HG03575 (cell line): ENCODE data around the gene GPR25.
"Not testable (repeated sequence)": the region's sequence is repeated elsewhere in the genome, so short reads cannot be mapped to it uniquely, and the experiment has no call there.

ENCODE experiments used
- ATAC-seq: cut with Tn5 transposase; IDR thresholded peaks from one replicate; pipeline ENCODE4 v1.9.1; 2021; ENCODE audit not compliant: unreplicated experiment, insufficient number of reproducible peaks, low FRiP score; ENCODE audit errors: extremely low read depth

The GPR25 gene

GRCh38 chr1:200906491-200906890 lies 33.7 kb downstream of the GPR25 start:
- no peak for ATAC-seq

DNA sequence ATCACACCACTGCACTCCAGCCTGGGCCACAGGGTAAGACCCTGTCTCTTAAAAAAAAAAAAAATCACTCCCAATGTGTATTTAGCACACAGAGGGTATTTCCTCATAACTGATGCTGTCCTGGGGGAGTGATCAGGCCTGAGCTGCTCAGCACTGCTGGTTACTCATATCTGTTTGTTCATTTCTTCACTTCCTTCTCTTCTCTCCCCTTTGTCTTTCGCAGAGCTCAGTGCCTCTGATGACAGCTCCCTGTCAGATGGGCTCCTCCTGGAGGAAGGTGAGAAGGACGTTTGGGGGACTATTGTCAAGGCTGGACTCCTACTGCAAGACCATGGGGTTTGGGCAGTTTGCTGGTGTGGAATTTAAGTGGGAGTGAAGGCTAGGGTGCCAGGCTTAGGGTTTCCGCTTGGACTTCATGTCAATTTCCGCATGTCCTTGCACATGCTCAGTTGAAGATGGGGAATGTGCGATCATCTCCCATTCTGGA lies 34.9 kb downstream of the GPR25 start:
- peak; percentile 46 for ATAC-seq

DNA sequence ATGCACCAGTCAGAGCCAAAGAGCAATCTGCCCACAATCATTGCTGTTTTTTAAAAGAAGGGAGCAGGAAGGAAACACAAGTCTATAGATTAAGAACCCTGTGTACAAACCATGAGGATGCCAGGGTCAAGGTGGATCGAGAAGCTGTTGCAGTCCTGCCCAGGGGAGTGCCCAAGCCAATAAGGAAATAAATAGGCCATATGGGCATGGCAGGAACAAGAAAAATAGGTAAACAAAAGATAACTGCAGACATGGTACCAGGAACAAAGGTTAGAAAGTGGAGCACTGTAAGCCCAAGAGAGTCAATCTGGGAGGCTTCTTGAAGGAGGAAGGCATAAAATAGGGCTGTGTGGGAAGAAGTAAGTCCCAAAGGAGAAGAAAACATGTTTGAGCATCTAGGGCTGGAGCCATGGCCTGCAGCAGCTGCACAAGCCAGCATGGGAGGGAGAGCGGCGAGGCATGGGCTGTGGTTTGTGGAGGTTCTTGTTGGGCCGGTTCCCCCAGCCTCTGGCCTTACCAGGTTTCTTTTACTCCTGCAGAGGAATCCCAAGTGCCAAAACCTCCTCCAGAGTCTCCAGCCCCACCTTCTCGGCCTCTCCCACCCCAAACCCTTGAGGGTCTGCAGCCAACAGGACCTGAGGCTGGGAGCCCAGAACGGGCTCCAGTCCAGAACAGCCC lies 35.5 kb downstream of the GPR25 start:
- no peak for ATAC-seq

GRCh38 chr1:200909071-200909470 lies 36.3 kb downstream of the GPR25 start:
- no peak for ATAC-seq

- ATAC-seq, result no peak
Observed at GRCh38 chr1:200909757-200910239, 37.0 kb downstream of the GPR25 start.

DNA sequence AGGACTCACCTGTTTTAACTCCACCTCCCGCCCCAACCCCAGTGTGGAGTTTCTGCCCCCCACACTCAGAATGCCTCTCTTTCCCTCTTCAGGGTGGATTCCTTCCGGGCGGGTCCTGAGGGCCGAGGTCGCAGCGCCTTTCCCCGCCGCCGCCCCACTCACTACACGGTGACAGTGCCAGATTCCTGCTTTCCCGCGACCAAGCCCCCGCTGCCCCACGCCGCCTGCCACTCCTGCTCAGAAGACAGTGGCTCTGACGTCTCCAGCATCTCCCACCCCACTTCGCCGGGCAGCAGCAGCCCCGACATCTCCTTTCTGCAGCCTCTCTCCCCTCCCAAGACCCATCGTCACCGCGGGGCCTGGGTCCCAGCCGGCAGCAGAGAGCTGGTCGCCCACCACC lies 38.6 kb downstream of the GPR25 start:
- ATAC-seq, result no peak

GRCh38 chr1:200911936-200912335 lies 39.2 kb downstream of the GPR25 start:
- not testable (repeated sequence) for ATAC-seq

- ATAC-seq, result no peak
Observed at GRCh38 chr1:200912737-200913407, 40.1 kb downstream of the GPR25 start.

DNA sequence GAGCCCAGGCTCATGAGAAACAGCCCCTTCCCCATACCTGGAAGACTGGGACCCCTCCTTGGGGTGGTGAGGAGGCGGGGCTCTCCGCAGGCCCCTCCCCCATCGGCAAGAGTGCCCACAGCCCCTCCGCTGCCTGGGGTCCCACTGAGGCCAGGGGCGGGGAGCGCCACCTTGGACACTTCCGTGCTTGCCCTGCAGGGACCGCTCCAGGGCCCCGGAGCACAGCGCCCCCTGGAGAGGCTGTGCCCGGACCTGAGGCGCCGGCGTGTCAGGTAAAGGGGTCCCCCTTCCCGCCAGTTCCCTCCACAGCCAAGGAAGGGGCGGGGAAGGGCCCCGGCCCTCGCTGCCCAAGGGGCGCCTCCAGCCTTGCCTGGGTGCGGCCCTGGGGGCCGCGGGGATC lies 43.4 kb downstream of the GPR25 start:
- no peak for ATAC-seq

DNA sequence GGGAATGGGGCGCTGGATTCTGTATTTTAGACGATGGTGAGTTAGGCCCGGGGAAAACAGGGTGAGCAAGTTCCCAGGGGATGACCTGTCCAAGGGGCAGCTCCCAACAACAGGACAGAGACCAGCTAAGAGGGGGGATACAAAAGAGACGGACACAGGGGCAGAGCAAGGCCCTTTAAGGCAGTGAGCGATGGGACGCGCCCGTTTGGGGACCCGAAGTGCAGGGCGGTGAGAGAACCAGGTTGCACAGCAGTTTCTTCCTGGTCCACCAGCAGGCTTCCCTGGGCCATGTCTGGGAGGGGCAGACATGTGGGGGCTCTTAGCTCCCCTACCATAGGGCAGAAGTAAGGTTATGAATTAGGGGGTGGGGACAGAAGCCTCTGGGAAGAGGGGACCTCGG lies 43.9 kb downstream of the GPR25 start:
- ATAC-seq, result no peak

DNA sequence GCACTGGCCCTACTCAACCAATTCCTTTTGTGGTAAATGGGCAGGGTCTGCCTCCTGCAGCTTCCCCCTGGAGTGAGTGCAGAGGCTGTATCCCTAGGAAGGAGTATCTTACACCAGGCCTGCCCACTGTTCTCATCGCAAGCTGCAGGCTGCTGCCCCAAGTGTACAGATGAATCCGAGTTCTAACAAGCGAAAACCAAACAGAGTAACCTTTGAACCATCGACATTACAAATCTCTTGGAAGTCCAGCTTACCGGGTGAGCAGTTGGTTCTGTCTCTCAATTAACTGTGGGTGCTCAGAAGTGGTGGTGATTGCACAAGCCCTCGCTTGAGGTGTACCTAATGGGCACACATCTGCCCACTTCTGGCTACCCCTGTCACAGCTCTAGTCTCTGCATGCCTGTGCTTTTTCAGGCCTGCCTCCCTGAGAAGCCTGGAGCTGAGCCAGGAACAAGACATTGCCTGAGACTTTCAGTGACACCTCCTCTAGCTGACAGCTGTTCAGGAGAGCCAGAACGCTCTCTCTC lies 44.6 kb downstream of the GPR25 start:
- no peak for ATAC-seq

GRCh38 chr1:200918006-200918405 lies 45.2 kb downstream of the GPR25 start:
- ATAC-seq, result no peak

DNA sequence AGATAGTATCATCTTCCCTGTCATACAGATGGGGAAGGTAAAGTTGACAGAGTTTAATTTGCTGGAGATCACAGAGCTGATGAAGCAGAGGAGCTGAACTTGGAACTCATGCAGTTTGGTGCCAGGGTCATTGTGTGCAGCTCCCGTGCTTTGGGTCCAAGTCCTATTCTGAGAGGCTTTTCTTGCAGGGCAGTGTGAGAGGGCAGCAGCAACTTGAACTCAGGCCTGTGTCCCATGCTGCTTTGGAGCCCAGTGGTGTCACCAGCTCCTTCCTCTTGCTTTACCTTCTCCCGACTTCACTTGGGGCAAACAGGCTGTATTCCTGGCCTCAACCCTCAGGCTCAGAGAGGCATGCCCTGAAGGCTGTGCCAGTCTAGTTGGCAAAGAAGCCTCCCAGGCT lies 46.6 kb downstream of the GPR25 start:
- no peak for ATAC-seq

- ATAC-seq, result no peak
Observed at GRCh38 chr1:200921571-200922110, 48.9 kb downstream of the GPR25 start.

GRCh38 chr1:200922406-200922805 lies 49.6 kb downstream of the GPR25 start:
- no peak for ATAC-seq

DNA sequence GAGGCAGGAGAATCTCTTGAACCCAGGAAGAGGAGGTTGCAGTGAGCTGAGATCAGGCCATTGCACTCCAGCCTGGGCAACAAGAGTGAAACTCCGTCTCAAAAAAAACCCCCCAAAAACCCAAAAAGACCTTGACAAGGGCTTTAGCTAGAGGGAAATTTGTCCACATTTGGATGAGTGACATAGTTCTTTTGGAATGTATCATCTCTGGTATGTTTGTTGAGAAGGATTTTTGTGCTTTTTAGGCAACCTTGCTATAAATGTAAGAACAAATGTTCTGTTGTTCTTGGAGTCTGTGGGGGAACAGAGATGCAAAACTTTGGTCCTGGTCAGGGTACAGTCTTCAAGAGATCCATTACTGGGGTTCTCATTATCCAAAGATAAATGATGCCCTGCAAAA lies 50.8 kb downstream of the GPR25 start:
- ATAC-seq, result no peak
